Hematopoietic multipotent progenitor cell treated with erythropoietin and hydrocortisone succinate and interleukin-3 and kit ligand, for 4 days (in vitro differentiated cells): ENCODE data around the gene P2RX6.
A peak's percentile ranks its signal among the peaks of the same experiment; 100 is the strongest.
"Not testable (repeated sequence)": the region's sequence is repeated elsewhere in the genome, so short reads cannot be mapped to it uniquely, and the experiment has no call there.

Experiments
- DNase-seq: peaks from one replicate; pipeline ENCODE4 v3.0.0-alpha.2; 2015

P2RX6 gene

DNA sequence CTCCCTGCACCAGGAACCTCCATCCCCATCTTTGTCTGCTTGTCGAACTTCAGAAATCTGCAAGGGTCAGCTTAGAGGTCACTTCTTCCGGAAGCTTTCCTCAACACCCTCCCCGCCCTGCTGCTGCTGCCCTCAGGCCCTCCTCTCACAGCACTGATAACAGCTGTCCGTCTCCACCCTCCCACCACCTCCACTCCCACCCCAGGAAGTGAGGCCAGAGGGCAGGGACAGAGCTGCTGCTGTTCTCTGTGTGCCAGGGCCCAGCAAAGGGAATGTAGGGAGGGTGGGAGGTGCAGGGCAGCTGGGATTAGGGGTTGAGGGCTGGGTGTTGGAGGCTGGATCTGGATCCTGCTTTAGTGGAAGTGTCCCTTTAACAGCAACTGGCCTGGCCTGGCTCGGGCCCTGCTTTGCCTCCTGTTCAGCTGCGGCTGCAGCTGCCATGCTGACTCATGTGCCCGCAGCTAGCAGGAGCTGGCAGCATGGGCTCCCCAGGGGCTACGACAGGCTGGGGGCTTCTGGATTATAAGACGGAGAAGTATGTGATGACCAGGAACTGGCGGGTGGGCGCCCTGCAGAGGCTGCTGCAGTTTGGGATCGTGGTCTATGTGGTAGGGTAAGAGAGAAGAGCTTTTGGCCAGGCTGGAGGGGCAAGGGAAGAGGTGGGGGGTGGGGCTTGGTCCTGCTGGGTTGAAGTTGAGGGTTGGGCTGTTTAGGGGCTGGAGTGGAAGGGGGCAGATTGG is at the start of gene P2RX6:
Gene P2RX6, plus strand, starts transcription at position 440 of the 740 bp plus-strand sequence. Its CDS starts 10 bp downstream, at position 450.
- peak; percentile 90 for DNase-seq

DNA sequence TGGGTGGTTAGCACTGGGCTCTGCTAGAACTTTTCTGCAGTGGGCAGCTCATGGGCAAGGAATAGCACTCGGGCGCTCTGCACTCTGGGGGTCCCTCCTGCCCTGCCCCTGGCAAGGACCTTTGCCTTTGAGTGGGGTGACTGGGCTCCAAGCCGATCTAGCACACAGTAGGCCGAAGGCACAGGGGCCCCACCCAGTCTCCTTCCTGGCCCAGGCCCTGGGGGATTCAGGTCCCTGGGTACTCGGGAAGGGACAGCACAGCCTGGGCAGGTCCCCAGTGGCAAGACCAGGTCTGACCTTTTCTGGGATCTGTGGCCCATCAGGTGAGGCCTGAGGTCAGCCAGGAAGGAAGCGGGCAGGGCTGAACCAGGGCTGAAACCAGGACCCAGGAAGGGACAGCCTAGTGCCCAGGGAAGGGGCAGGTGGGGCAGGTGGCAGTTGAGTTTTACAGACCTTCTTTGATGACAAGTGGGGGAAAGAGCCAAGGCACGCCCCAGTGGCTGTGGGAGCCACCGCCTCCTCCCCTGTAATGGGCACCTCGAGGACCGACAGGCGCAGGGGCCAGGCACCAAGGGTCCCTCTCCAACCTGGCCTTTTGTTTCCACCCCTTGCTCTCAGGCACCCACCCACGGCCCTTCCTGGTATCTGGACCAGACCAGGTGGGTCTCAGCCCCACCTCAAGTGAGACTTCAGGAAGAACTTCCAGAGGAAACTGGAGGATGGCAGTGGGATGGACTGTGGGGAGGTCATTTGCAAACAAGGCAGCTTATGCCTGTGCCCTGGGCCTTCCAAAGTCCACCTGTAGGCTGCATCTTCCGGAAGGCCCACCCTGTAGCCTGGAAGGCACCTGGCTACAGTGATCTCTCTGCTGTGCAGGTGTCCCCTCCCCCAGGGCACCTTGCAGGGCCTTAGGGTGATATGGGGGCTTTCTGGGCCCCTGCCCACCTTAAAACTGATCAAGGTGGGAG is 48.8 kb upstream of the P2RX6 start:
- DNase-seq, result no peak

- no peak for DNase-seq
Measured at GRCh38 chr22:20966883-20967696, 47.9 kb upstream of the P2RX6 start, which contains the start of gene AIFM3. Gene AIFM3 (plus strand): TSS chr22:20967255. CDS start chr22:20967945, 690 bp downstream.

- no peak for DNase-seq
Measured at GRCh38 chr22:20967697-20968211, 47.2 kb upstream of the P2RX6 start.

- peak; percentile 73 for DNase-seq
Measured at GRCh38 chr22:20968281-20968977, 46.5 kb upstream of the P2RX6 start.

DNA sequence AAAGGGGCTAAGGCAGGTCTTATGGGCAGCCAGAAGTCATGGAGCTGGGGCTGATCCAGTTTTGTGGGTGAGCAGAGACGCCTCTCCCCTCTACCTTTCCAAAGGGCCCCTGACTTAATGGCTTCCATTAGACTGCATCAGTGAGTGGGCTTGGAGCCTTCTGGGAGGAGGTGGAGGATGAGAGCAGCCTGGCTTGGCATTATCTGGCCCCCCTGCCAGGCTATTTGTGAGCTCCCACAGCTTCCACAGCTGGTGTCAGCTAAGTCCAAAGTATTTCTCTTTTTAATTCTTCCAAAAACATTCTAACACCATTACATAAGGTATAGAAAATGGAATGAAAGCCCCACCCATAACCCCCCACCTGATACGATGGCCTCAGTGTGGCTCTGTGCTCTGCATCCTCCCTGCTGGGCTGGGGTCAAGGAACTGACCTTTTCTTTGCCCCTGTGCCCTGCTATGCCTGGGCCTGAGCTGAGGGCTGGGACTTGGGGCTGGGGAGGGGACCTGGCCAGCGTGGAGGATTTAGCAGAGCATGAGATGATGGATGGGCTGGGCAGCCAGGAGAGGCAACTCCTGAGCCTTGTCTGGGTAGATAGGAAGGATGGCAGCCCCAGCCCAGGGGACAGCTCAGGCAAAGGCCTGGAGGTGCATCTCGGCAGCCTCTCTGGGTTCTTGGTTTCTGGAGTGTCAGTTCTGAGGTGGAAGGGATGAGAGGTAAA is 43.9 kb upstream of the P2RX6 start:
- no peak for DNase-seq

- DNase-seq, result not testable (repeated sequence)
Measured at GRCh38 chr22:20972014-20972694, 42.8 kb upstream of the P2RX6 start.

DNA sequence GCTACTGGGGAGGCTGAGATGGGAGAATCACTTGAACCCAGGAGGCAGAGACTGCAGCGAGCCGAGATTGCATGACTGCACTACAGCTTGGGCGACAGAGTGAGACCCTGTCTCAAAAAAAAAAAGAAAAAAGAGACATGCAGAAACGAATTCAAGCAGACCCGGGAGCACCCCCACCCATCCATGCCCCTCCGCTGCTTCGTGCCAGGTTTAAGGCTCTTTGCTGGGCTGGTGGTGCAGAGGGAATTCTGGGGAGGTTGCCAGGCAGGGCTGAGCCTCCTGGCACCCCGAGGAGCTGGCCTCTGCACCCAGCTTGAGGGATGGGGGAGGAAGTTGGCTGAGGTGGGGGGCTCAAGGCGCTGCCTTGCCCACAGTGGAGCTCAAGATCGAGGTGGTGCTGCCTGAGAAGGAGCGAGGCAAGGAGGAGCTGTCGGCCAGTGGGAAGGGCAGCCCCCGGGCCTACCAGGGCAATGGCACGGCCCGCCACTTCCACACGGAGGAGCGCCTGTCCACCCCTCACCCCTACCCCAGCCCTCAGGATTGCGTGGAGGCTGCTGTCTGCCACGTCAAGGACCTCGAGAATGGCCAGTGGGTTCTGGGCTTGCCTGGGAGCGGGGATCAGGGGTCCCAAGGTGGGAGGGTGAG is 41.9 kb upstream of the P2RX6 start:
- no peak for DNase-seq

DNA sequence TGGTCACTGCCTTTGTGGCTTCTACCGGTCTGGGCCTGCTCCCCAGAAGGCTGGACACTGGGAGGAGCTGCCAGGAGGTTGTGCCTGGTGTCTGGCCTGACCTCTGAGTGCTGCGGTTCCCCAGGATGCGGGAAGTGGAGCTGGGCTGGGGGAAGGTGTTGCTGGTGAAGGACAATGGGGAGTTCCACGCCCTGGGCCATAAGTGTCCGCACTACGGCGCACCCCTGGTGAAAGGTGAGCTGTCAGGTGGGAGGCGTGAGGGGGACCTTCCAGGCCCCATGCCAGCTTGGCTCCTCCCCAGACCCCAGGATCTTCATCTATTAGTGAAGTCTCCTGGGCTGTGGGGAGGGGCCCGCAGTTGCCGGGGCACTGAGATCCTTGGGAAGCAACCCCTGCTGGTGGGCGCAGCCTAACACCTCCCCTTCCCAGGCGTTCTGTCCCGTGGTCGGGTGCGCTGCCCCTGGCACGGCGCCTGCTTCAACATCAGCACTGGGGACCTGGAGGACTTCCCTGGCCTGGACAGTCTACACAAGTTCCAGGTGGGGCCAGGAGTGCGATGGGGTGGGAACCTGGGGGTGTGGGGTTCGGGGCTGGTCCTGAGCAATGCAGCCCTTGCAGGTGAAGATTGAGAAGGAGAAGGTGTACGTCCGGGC is 41.2 kb upstream of the P2RX6 start:
- DNase-seq, result no peak

DNA sequence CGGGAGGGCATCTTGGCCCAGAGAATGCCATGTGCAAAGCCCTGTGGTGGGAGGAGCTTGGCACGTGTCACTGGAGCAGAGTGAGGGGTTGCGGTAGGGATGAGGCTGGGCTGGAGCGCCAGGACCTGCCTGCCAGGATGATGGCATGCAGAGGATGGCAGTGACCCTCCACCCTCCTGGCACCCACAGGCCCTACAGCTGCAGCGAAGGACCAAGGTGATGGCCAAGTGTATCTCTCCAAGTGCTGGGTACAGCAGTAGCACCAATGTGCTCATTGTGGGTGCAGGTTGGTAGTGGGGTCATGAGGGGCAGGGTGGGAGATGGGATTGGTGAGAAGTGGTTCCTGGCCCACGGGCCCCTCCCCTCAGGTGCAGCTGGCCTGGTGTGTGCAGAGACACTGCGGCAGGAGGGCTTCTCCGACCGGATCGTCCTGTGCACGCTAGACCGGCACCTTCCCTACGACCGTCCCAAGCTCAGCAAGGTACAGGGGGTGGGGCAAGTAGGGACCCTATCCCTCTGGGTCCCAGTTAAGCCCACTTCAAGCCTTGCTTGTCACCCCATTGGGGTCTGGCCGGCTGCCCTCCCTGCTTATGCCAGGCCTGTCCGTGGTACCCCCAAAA is 40.5 kb upstream of the P2RX6 start:
- DNase-seq, result no peak

DNA sequence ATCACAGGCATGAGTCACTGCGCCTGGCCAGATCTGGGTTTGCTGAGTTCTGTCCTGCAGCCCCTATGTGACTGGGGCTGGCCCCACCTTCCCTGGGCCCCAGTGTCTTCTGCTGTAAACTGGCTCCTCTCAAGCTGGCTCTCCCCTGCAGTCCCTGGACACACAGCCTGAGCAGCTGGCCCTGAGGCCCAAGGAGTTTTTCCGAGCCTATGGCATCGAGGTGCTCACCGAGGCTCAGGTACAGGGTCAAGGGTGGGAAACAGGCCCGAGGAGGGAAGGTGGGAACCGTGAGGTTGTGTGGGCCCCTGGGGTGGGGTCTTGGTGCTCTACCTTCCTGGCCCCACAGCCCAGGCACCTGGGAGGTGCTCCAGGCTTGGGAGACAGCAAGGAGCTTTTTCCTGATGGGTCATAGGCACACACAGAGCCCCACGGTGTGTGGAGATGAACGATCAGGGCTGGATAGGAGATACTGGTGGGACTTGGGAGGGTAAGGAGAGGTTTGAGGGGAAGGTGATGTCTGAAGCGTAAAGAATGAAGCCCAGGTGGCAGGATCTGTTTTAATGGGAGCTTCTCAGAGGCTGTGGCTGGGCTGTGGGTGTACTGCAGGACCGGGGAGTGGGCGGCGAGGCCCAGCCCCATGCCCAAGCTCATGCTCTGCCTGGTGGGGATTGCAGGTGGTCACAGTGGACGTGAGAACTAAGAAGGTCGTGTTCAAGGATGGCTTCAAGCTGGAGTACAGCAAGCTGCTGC is 39.2 kb upstream of the P2RX6 start:
- no peak for DNase-seq

DNA sequence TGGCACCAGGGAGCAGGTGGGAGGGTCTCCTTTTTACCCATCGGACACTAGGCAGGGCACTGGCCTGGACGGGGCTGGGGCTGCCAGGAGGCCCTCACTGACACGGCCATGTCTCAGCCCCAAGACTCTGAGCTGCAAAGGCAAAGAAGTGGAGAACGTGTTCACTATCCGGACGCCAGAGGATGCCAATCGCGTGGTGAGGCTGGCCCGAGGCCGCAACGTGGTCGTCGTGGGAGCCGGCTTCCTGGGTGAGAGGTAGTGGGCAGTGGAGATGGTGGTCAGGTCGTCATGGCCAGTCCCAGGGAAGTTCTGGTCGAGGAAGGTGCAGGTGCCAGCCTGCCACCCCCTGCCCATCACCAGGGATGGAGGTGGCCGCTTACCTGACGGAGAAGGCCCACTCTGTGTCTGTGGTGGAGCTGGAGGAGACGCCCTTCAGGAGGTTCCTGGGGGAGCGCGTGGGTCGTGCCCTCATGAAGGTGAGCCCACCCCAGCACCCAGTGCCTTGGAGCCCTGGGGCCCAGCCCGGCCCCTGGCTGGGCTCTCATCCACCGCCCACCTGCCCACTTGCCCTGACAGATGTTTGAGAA is 38.6 kb upstream of the P2RX6 start:
- DNase-seq, result no peak

GRCh38 chr22:20977019-20977418 is 37.9 kb upstream of the P2RX6 start:
- no peak for DNase-seq

- no peak for DNase-seq
Measured at GRCh38 chr22:20977516-20978170, 37.3 kb upstream of the P2RX6 start.

GRCh38 chr22:20978419-20978818 is 36.5 kb upstream of the P2RX6 start:
- DNase-seq, result no peak

- DNase-seq, result peak; percentile 96
Measured at GRCh38 chr22:20979243-20979809, 35.6 kb upstream of the P2RX6 start.

GRCh38 chr22:20979940-20980453 is 35.0 kb upstream of the P2RX6 start:
- DNase-seq, result no peak
